GM12878 (cell line): ENCODE data around the gene OXCT1. TPM values are rescaled to one million over a fixed set of nuclear protein-coding genes. Genes with fewer than 3 reads are reported as not detected.

Experiments used
- CTCF ChIP-seq, 3 experiments: IDR thresholded peaks in 2 of 3; conservative IDR thresholded peaks in 1 of 3; 2 replicates each; pipeline ENCODE4 v1.5.1; 2011; ENCODE audit warnings: low read depth in 3 of 3, low read length in 3 of 3, mild to moderate bottlenecking in 3 of 3, control low read depth in 2 of 3, moderate library complexity in 2 of 3, inconsistent platforms in 1 of 3, mixed read lengths in 1 of 3; ENCODE audit not compliant: control insufficient read depth in 2 of 3, insufficient read depth in 1 of 3; ENCODE audit errors: extremely low read depth in 1 of 3
- EED ChIP-seq: sonication (generic); IDR thresholded peaks from 2 replicates; pipeline ENCODE4 v1.6.1; 2016; ENCODE audit warnings: antibody characterized with exemption, low read depth
- EGR1 ChIP-seq, 2 experiments: IDR thresholded peaks; 1 replicate in 1 of 2; 2 replicates in 1 of 2; pipeline ENCODE4 v1.6.1; 2011 to 2012; ENCODE audit warnings: low read depth in 2 of 2, low read length in 2 of 2, borderline replicate concordance in 1 of 2, mild to moderate bottlenecking in 1 of 2, moderate library complexity in 1 of 2
- ELK1 ChIP-seq: IDR thresholded peaks from 2 replicates; pipeline ENCODE4 v1.6.1; 2012; ENCODE audit warnings: low read depth, low read length, improper control_type of control experiment
- KAT2A ChIP-seq: conservative IDR thresholded peaks from 2 replicates; pipeline ENCODE4 v1.6.1; 2011; ENCODE audit warnings: low read depth, low read length; ENCODE audit not compliant: control insufficient read depth
- POLR2A ChIP-seq: IDR thresholded peaks from 2 replicates; pipeline ENCODE4 v1.6.1; 2011; ENCODE audit warnings: low read depth, mild to moderate bottlenecking, low read length
- REST ChIP-seq: IDR thresholded peaks from 2 replicates; pipeline ENCODE4 v1.6.1; 2012; ENCODE audit warnings: mild to moderate bottlenecking, low read depth, low read length
- ZNF274 ChIP-seq: IDR thresholded peaks from one replicate; pipeline ENCODE4 v1.8.0; 2011; ENCODE audit not compliant: insufficient read length, insufficient read depth
- polyA plus RNA-seq, 11 experiments: library from polyadenylated mRNA; depleted of rRNA in 4 of 11; unstranded in 6 of 11; stranded (reverse) in 5 of 11; fragments of >200 nt; fragmentation: Nextera tagmentation in 4 of 11; fragmentation: Illumina TruSeq in 1 of 11; extraction: Ambion mirVana in 4 of 11; extraction: Trizol in 1 of 11; gene quantifications; 1 replicate in 1 of 11; 2 replicates in 10 of 11; pipeline versions ENCODE4 v1.2.1 to v1.2.3, GENCODE V29; 2011 to 2016; ENCODE audit warnings: inconsistent platforms in 2 of 11, missing spikeins in 2 of 11, low read depth in 1 of 11
- total RNA-seq, 4 experiments: library from RNA; depleted of rRNA in 3 of 4; stranded (reverse); fragments of >200 nt in 3 of 4; fragmentation: Illumina TruSeq in 1 of 4; extraction: Trizol in 1 of 4; gene quantifications; 2 replicates each; pipeline versions ENCODE4 v1.2.1 to v1.2.3, GENCODE V29; 2013 to 2021

The OXCT1 gene
- total and polyA plus RNA-seq, 10 of the 15 experiments (the other 5 are each of a cell fraction or from before 2014, with no cell fraction given), result 46.9 to 103 (median 70.5) TPM

- no peak for TF ChIP-seq KAT2A
- TF ChIP-seq CTCF (IDR thresholded peaks at IDR 0.05 in 2 of 3, conservative IDR thresholded peaks at IDR 0.05 in 1 of 3; ENCODE audit: control insufficient read depth in 2 of 3, extremely low read depth in 1 of 3, insufficient read depth in 1 of 3, low read depth in 3 of 3, low read length in 3 of 3), result no peak
- TF ChIP-seq EED, result no peak
- no peak for TF ChIP-seq POLR2A
- no peak for TF ChIP-seq ZNF274
- no peak for TF ChIP-seq ELK1
- no peak for TF ChIP-seq REST
- TF ChIP-seq EGR1 (IDR thresholded peaks at IDR 0.05; ENCODE audit: borderline replicate concordance in 1 of 2, low read depth in 2 of 2, low read length in 2 of 2), result no peak
Measured at GRCh38 chr5:41906151-41906550, 35.9 kb upstream of the OXCT1 start (continued).
